OCI-LY3 (cell line): ENCODE measurements around the gene VPS8.

Experiments used
- EZH2phosphoT487 ChIP-seq: fragments of 200-600 bp; shearing (Covaris generic); IDR thresholded peaks from 2 replicates; pipeline ENCODE4 v1.6.1; 2018; ENCODE audit warnings: antibody characterized with exemption, mixed run types, low read depth
- TF ChIP-seq, protein P1 (sequence below): fragments of 200-600, 300-600 bp; sonication (generic); IDR thresholded peaks from 2 replicates; pipeline ENCODE4 v1.5.1; 2014; ENCODE audit warnings: antibody characterized with exemption, low read length, low read depth

DNA sequence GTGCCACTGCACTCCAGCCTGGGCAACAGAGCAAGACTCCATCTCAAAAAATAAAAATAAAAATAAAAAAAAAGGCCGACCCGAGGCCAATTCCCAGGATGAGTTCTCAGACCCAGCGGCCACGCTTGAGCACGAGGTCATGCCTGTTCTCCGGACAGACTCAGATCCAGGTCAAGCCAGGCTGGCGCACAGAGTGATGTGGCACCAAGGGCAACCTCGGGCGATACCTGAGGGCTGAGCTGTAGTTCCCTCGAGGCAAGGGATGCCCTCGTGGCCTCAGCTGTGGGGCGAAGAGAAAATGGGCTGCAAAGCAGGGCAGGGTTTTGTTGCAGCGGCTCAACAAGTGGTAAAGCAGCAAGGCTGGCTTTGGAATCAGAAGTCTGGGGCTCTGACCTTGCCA lies 263.6 kb downstream of the VPS8 start:
- TF ChIP-seq, protein P1, sequence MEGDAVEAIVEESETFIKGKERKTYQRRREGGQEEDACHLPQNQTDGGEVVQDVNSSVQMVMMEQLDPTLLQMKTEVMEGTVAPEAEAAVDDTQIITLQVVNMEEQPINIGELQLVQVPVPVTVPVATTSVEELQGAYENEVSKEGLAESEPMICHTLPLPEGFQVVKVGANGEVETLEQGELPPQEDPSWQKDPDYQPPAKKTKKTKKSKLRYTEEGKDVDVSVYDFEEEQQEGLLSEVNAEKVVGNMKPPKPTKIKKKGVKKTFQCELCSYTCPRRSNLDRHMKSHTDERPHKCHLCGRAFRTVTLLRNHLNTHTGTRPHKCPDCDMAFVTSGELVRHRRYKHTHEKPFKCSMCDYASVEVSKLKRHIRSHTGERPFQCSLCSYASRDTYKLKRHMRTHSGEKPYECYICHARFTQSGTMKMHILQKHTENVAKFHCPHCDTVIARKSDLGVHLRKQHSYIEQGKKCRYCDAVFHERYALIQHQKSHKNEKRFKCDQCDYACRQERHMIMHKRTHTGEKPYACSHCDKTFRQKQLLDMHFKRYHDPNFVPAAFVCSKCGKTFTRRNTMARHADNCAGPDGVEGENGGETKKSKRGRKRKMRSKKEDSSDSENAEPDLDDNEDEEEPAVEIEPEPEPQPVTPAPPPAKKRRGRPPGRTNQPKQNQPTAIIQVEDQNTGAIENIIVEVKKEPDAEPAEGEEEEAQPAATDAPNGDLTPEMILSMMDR: no peak
- TF ChIP-seq EZH2phosphoT487: no peak
